SW 1271 (cell line): ENCODE measurements around the gene LORICRIN.
A peak's percentile ranks its signal among the peaks of the same experiment; 100 is the strongest.
"Not testable (repeated sequence)": the region's sequence is repeated elsewhere in the genome, so short reads cannot be mapped to it uniquely, and the experiment has no call there.

ENCODE experiments used
- DNase-seq, 2 experiments: peaks; one replicate each; lab custom pipeline; 2025; lab: John Stamatoyannopoulos, UW

The LORICRIN gene, protein sequence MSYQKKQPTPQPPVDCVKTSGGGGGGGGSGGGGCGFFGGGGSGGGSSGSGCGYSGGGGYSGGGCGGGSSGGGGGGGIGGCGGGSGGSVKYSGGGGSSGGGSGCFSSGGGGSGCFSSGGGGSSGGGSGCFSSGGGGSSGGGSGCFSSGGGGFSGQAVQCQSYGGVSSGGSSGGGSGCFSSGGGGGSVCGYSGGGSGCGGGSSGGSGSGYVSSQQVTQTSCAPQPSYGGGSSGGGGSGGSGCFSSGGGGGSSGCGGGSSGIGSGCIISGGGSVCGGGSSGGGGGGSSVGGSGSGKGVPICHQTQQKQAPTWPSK

GRCh38 chr1:153259387-153259786, at the start of gene LORICRIN:
Gene LORICRIN (plus strand): TSS chr1:153259687. CDS start chr1:153260950, 1,263 bp downstream.
- no peak for DNase-seq

DNA sequence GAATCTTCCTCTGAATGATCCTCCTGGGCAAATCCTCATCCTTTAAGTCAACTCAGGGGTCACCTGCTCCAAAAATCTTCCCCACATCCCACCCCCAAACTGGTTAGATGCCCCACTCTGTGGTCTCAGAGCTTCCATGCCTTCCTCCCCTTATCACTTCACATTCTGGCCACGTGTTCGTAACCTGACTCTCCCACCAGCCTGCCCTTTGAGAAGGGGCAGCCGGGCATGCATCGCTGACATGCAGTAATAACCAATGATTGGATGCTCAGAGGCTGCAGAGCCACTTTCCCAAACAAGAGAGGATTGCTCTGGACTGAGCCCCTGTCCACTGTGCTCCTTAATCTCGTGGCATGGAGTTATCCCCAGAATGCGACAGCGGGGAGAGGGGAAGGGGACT, 49.3 kb upstream of the LORICRIN start:
- DNase-seq: no peak

- DNase-seq: no peak
Measured at GRCh38 chr1:153212201-153212600, 47.3 kb upstream of the LORICRIN start.

- no peak for DNase-seq
Measured at GRCh38 chr1:153213519-153213918, 46.0 kb upstream of the LORICRIN start.

GRCh38 chr1:153217212-153217611, 42.3 kb upstream of the LORICRIN start, which contains the start of gene PRR9:
Gene PRR9 (plus strand): TSS chr1:153217584. CDS start chr1:153218145, 561 bp downstream.
- DNase-seq: no peak

GRCh38 chr1:153217744-153218416, 41.6 kb upstream of the LORICRIN start:
- DNase-seq: no peak

DNA sequence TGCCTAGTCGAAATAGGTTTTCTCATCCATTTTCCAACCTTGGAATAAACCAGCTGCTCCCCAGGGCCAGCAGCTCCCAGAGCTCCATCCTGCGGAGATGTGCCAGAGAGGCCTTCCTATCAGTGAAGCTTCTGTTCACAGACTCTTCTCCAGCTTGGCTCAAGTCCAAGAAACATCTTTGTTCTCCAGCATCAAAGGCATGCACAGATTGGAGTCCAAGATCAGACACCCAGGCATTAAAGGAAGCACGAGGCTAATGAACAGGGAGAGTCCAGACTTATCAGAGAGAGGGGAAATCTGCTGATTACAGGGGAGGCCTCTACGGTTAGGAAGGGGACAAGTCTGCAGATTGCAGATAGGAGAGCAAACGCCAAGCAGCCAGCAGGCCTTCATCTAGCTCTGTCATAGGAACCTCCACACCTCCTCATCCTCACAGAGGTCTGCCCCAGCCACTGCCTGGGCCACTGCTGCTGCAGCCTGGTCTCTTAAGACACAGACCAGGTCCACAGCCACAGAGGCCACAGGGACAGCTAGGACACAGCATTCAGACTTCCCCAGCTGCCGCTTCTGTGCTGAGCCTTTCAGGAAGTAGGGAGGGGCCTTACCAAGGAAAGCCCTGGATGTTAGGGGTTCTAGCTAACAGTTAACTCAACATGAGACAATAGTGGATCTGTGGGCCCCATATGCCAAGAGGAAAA, 38.7 kb upstream of the LORICRIN start:
- DNase-seq: no peak

DNA sequence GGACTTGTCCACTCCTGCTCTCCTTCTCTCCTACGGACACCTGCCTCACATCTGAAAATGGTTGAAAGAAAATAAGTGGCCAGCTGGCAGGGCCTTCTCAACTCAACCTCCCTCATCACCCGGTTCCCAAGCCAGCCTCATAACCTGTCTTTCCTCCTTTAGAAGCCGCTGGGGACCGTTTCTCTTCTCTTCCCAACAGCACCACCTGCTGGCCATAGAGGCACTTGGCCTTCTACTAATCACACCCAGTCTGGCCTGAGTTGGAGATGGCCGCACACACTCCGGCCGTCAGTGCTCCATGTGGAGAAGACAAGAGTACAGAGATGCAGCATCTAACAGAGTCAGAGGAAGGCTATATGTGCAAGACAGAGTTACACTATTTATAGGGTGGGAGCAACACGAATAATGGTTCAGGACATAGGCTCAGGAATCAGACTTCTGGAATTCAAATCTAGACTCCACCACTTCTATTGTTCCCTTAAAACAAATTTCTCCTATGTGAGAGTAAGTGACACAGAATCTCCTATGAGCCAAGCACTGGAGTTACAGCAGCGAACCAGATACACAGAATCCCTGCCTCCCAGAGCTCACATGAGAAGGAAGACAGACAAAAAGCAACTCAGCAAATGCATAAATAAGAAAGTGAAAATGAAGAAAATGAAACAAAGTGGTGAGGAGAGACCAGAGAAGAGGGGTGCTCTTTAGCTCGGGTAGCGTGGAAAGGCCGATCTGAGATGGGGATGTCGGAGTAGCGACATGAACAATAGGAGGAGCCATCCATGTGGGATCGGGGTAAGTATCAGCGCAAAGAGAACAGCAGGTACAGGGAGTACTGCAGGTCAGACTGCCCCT, 36.2 kb upstream of the LORICRIN start:
- DNase-seq: peak in 1 of 2 experiments; percentile 32

GRCh38 chr1:153227810-153228209, 31.7 kb upstream of the LORICRIN start:
- no peak for DNase-seq

- no peak for DNase-seq
Measured at GRCh38 chr1:153228491-153228890, 31.0 kb upstream of the LORICRIN start.

GRCh38 chr1:153229076-153229829, 30.2 kb upstream of the LORICRIN start:
- DNase-seq: not testable (repeated sequence)

DNA sequence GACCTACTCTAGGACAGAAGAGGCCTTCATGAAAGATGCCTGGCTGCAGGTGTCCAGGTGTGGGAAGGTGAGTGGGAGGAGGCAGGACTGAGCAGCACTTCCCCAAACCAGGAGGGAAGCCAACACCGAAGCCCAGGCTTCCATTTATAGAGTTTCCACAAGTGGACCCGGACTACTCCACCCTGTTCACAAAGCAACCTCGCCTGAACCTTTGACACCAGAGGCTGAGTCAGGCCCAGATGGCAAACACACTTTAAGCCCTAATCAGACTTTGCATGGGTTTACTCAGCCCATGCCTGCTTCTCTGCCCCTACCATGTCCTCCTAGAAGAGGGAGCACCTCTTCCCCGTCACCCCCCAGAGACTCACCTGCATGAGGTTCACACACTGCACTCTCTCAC, 28.1 kb upstream of the LORICRIN start:
- DNase-seq: no peak

DNA sequence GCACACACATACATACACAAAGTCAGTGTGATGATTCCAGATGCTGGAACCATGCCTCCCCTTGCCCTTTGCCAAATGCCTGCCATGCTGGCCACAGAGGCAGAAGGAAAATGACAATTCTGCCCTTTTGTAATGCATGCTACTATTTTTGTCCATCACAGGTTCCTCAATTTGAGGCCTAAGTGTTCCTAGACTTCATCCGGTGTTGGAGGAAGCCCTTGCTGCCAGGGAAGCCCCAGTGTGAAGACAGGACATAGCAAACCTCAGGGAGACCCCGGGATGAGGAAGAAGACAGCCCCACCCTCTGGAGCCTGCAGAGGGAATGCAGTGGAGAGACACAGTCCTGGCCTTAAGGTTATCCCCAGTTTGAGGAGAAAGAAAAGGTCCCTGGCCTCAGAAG, 27.7 kb upstream of the LORICRIN start:
- DNase-seq: no peak

DNA sequence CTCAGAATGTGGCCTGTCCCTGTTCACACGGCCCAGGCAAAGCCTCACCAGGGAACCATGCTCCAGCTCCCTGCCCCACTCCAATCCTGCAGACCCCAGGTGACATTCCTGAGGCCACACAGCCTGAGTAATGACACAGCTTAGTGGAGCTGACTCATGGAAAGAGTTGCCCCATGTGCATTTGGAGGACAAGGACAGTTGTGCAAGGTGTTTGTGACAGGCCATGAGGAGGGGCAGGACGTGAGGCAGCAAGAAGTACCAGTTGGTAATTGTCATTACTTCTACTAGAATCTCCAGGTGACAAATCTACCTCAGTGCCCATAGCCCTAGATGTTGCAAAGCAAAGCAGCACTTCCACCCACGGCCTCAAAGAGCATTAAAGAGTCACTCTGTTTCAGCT, 26.9 kb upstream of the LORICRIN start:
- DNase-seq: no peak

DNA sequence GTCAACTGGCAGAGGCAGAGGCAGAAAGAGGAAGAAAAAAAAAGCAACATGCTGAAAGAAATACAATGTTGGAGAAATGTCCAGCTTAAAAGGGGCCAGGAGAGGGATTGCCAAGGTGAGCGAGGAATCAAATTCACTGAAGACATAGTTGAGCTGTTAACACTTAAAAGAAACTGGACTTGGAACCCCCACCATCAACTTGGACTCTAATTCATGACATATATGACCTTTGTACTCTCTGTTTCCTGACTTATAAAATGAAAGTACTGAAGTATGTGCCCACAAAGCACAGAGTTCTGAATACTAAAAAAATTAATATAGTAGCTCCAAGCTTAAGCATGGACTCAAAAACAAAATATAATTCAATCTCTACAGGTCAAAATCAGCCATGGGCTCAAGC, 26.0 kb upstream of the LORICRIN start:
- no peak for DNase-seq

DNA sequence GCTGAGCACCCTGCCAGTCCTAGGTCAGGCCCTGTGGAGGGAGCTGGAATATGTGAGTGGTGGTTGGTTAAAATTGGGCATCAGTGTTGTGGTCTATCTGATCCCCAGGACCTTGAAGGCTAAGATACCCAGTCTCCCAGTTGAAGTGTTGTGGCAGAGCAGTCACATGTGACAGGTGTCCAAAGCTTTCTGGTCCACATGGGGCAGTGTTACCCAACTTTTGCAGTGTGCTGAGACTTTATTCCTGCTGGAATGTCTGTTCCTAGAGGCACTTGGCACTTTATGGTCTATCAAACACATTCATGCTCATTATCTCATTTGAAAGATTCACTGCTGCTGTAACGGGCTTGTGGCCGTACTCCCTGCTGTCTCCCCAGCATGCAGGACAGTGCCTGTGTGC, 21.0 kb upstream of the LORICRIN start:
- DNase-seq: no peak

DNA sequence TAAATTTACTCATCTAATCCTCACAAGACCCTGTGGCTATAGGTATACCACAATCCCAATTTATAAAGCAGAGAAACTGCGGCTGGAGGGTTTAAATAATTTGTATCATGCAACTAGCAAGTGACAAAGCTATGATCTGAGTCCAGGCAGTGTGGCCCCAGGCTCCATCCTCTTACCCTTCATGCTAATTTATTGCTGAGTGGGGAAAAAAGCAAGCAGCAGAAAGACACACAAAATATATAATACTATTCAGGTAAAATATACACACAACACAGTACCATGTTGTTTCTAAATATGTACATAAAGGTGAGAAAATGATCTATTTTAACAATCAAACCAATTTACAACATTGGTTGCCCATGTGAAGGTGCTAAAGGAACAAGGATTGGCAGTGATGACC, 17.3 kb upstream of the LORICRIN start:
- no peak for DNase-seq

- DNase-seq: no peak
Measured at GRCh38 chr1:153245466-153245865, 14.0 kb upstream of the LORICRIN start.

DNA sequence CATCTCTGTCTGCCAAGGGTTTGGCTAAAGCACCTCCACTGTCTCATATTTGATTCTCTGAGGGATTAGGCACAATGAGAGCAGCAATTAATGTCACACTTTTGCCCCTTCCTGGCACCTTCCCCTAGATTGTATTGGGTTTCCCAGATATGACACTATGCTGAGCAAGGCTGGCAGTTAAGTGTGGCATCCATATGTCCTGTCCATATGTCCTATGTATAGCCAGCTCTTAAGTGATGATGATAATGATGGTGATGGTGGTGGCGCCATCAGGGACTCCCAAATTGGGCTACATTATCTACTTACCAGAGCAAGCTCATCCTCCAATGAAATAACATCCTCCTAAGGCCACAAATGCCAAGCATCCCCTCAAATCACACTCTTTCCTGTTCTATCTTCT, 13.5 kb upstream of the LORICRIN start:
- DNase-seq: no peak

DNA sequence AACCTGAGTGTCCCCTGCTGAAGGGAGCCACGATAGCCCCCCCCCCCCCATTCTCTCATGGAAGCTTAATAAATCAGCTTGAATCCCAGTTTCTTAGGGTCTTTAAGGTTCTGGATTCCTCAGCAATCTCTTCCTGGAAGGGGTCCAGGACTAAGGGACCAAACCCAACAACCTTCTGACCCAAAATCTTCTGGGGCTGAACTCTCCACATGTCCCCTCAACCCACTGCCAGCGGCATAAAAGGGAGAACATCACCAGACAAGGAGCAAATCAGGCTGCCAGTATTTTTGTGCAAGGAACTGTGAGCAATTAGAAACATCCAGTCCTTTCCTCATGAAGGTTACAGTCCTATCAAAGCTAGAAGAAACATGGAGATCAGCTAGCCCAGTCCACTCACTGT, 12.7 kb upstream of the LORICRIN start:
- DNase-seq: no peak

DNA sequence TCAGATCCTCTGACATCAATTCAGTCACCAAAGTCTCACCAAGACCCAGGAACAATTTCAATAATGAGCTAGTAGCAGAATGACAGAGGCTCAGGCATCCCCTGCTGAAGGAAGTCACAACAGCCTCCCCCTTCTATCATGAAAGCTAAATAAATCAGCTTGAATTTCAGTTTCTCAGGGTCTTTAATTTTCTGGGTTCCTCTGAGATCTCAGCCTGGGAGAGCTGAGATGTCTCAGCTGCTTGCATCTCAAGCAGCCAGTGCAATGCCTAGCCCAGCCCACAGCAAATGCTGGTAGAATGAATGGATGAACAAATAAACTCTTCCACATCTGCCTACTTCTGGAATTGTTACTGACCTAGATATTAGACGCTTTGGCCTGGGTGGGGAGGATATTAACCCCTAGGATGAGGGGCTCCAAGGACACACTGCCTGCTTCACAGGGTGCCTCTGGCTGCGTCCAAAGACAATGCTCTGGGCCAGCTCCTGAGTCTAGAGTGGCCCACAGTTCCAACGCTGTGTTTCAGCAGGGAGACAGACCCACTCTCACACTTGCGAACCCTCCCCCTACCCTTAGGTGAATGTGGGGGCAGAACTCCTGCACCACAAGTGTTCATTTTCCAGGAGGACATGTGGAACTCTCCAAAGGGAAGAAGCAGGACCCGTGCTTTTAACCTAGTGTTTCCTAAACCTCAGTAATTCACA, 11.2 kb upstream of the LORICRIN start:
- DNase-seq: no peak
